Calu3 (cell line): Measurements from ENCODE around the gene ENG. TPM values are rescaled to one million over a fixed set of nuclear protein-coding genes. Genes with fewer than 3 reads are reported as not detected.
"Not testable (repeated sequence)": the region's sequence is repeated elsewhere in the genome, so short reads cannot be mapped to it uniquely, and the experiment has no call there.

ENCODE experiments used
- BruUV-seq: library from RNA; stranded (reverse); fragments of 400-500 nt; replicated peaks from 2 replicates; lab custom pipeline; 2021; lab: Mats Ljungman, UMichigan
- CTCF ChIA-PET: fragments of 300-600 bp; sonication (Branson Sonifier 250); formaldehyde crosslinking; loops from one replicate; lab custom pipeline; 2022; ENCODE audit warnings: antibody characterized with exemption; lab: Charles Lee
- DNase-seq: peaks from one replicate; pipeline ENCODE4 v3.0.0; 2022
- H3K27ac Mint-ChIP-seq: one replicate; pipeline ENCODE4 v1.8.0; 2022; ENCODE audit warnings: mixed read lengths; ENCODE audit not compliant: unreplicated experiment
- H3K27me3 Mint-ChIP-seq: one replicate; pipeline ENCODE4 v1.8.0; 2022; ENCODE audit warnings: mixed read lengths; ENCODE audit not compliant: unreplicated experiment
- H3K36me3 Mint-ChIP-seq: one replicate; pipeline ENCODE4 v1.8.0; 2022; ENCODE audit warnings: mild to moderate bottlenecking, moderate library complexity, mixed read lengths; ENCODE audit not compliant: insufficient read depth, unreplicated experiment
- H3K4me1 Mint-ChIP-seq: one replicate; pipeline ENCODE4 v1.8.0; 2022; ENCODE audit warnings: mild to moderate bottlenecking, low read depth, mixed read lengths; ENCODE audit not compliant: unreplicated experiment
- H3K4me3 Mint-ChIP-seq: one replicate; pipeline ENCODE4 v1.8.0; 2022; ENCODE audit warnings: mild to moderate bottlenecking, low read depth, moderate library complexity, mixed read lengths; ENCODE audit not compliant: unreplicated experiment
- H3K9me3 Mint-ChIP-seq: one replicate; pipeline ENCODE4 v1.8.0; 2022; ENCODE audit warnings: low read depth, mixed read lengths; ENCODE audit not compliant: unreplicated experiment
- CTCF ChIP-seq: fragments of 200-600 bp; IDR thresholded peaks from one replicate; pipeline ENCODE4 v1.8.0; 2022; ENCODE audit warnings: antibody characterized with exemption; ENCODE audit not compliant: unreplicated experiment
- intact Hi-C: fragments of 100-400 bp; cut with micrococcal nuclease; formaldehyde crosslinking; loops from one replicate; pipeline ENCODE4 v1.10.0; 2022; ENCODE audit not compliant: unreplicated experiment
- total RNA-seq: library from RNA; stranded (reverse); gene quantifications from 2 replicates; pipeline ENCODE4 v1.2.3, GENCODE V29; 2022

The ENG gene
- total RNA-seq, 1 experiment from 2014 or later, result not detected

GRCh38 chr9:127872369-127873222 lies 18.1 kb upstream of the ENG start:
- no peak overlapping the region for H3K4me3 Mint-ChIP-seq
- BruUV-seq, result no TSS peak
- DNase-seq, result no peak
- H3K4me1 Mint-ChIP-seq, result no peaks in the 10 kb centered on the region
- CTCF ChIA-PET, result interaction anchor here (0.6 kb wide), 1 partner anchor 146 kb away, joined by 8 read pairs; no protein-coding TSS in a partner anchor
- no peaks in the 10 kb centered on the region for H3K27me3 Mint-ChIP-seq
- TF ChIP-seq CTCF, result no peak
- intact Hi-C loops, result loop anchor here (5.0 kb wide), 1 partner anchor 135 kb away; the partner anchor contains the start of gene TOR2A
- no peaks in the 10 kb centered on the region for H3K9me3 Mint-ChIP-seq
- H3K36me3 Mint-ChIP-seq, result no peaks in the 10 kb centered on the region
- no peak overlapping the region for H3K27ac Mint-ChIP-seq

- Mint-ChIP-seq H3K27ac (no peak overlapping the region), H3K9me3 (no peaks in the 10 kb centered on the region), H3K4me3 (no peak overlapping the region), H3K27me3 (no peaks in the 10 kb centered on the region), H3K36me3 (no peaks in the 10 kb centered on the region), H3K4me1 (no peaks in the 10 kb centered on the region)
- intact Hi-C loops, result loop anchor here (5.0 kb wide), 1 partner anchor 134 kb away; the partner anchor contains the start of gene TOR2A
- BruUV-seq, result no TSS peak
- CTCF ChIA-PET, result interaction anchor here (0.6 kb wide), 1 partner anchor 158 kb away, joined by 3 read pairs; no protein-coding TSS in a partner anchor
- no peak for DNase-seq
- TF ChIP-seq CTCF, result no peak
Observed at GRCh38 chr9:127871531-127871930, 17.1 kb upstream of the ENG start.

GRCh38 chr9:127870887-127871286 lies 16.4 kb upstream of the ENG start:
- Mint-ChIP-seq H3K4me3 (no peak overlapping the region), H3K27ac (no peak overlapping the region), H3K27me3 (no peaks in the 10 kb centered on the region), H3K9me3 (no peaks in the 10 kb centered on the region), H3K4me1 (no peaks in the 10 kb centered on the region), H3K36me3 (no peaks in the 10 kb centered on the region)
- BruUV-seq, result no TSS peak
- TF ChIP-seq CTCF, result no peak
- DNase-seq, result no peak
- CTCF ChIA-PET, result interaction anchor here (0.6 kb wide), 1 partner anchor 159 kb away, joined by 3 read pairs; no protein-coding TSS in a partner anchor
- intact Hi-C loops, result loop anchor here (5.0 kb wide), 1 partner anchor 134 kb away; the partner anchor contains the start of gene TOR2A

- DNase-seq, BruUV-seq, H3K27ac Mint-ChIP-seq, H3K36me3 Mint-ChIP-seq, H3K4me1 Mint-ChIP-seq, H3K27me3 Mint-ChIP-seq, H3K9me3 Mint-ChIP-seq, H3K4me3 Mint-ChIP-seq: not testable (repeated sequence)
- intact Hi-C loops, result loop anchor here (5.0 kb wide), 1 partner anchor 133 kb away; the partner anchor contains the start of gene TOR2A
- CTCF ChIA-PET, result interaction anchor here (0.7 to 2.4 kb wide), 9 partner anchors 45 to 923 kb away, joined by 3 to 21 read pairs (median 4); partner anchors contain the start of genes FPGS and TOR2A
Observed at GRCh38 chr9:127870153-127870491, 15.7 kb upstream of the ENG start.
